NCI-H446 treated with DMSO at 0.1 percent for 48 hours (cell line): ENCODE measurements around the gene GTPBP2.

Source experiments
- DNase-seq: peaks from one replicate; lab custom pipeline; 2025; lab: John Stamatoyannopoulos, UW

Gene GTPBP2

GRCh38 chr6:43575772-43576551 is 53.1 kb downstream of the GTPBP2 start, which contains the start of the genes POLH and XPO5:
Gene POLH (plus strand): TSS chr6:43576185. CDS start chr6:43582320, 6,135 bp downstream.
Gene XPO5 (minus strand): TSS chr6:43576038. CDS start chr6:43575864, 174 bp downstream.
- DNase-seq, result peak; percentile 85

GRCh38 chr6:43575105-43575771 is 53.8 kb downstream of the GTPBP2 start:
- no peak for DNase-seq

DNA sequence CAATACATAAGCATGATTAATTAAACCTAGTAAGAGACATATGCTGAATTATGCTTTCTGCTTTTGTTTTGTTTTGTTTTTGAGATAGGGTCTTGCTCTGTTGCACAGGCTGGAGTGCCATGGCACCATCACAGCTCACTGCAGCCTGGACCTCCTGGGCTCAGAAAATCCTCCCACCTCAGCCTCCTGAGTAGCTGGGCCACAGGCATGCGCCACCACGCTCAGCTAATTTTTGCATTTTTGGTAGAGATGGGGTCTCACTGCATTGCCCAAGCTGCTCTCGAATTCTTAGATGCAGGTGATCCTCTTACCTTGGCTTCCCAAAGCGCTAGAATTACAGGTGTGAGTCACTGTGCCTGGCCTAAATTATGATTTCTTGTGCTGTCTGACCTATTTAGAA is 57.0 kb downstream of the GTPBP2 start:
- no peak for DNase-seq

GRCh38 chr6:43570876-43571441 is 58.1 kb downstream of the GTPBP2 start:
- DNase-seq, result no peak
